Measurements from ENCODE around the gene MYOCD. TPM values are rescaled to one million over a fixed set of nuclear protein-coding genes. Genes with fewer than 3 reads are reported as not detected.

Gene MYOCD
- total RNA-seq, 1 donor from 2014 or later, result not detected

- no peaks in the 10 kb centered on the region for H3K36me3 Mint-ChIP-seq (ENCODE audit: low read depth)
- no peaks in the 10 kb centered on the region for H3K9me3 Mint-ChIP-seq
- peaks cover 29% of the 10 kb centered on the region for H3K27me3 Mint-ChIP-seq
- intact Hi-C loops (cut with micrococcal nuclease), result no loop called here
- DNase-seq, result no peak
- no peaks in the 10 kb centered on the region for H3K4me1 Mint-ChIP-seq
- H3K4me3 Mint-ChIP-seq, result no peak overlapping the region
- H3K27ac Mint-ChIP-seq, result no peak overlapping the region
Observed at GRCh38 chr17:12664252-12664651, 1.4 kb upstream of the MYOCD start.

GRCh38 chr17:12664894-12665262 is 812 bp upstream of the MYOCD start:
- peaks cover 29% of the 10 kb centered on the region for H3K27me3 Mint-ChIP-seq
- no peak overlapping the region for H3K4me3 Mint-ChIP-seq
- no peak overlapping the region for H3K27ac Mint-ChIP-seq
- DNase-seq, result no peak
- H3K4me1 Mint-ChIP-seq, result no peaks in the 10 kb centered on the region
- no peaks in the 10 kb centered on the region for H3K36me3 Mint-ChIP-seq (ENCODE audit: low read depth)
- intact Hi-C loops (cut with micrococcal nuclease), result no loop called here
- H3K9me3 Mint-ChIP-seq, result no peaks in the 10 kb centered on the region

DNA sequence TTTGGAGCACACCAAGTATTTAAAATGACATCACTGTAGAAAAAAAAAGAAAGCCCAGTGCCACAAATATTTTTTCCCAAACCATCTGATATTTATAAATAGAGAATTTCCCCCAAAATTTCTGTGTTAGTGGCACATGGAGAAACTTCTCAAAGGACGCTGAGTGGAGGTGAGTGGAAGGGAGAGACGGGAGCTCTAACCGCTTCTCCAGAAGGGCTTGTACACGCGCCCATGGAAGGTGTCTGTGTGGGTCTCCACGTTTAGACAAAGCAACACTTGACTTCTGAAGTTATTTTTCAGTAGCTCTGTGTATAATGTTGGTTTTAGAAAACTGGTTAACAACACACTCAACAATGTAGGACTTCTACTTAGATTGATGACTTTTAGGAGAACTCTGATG is 1.0 kb downstream of the MYOCD start:
- Mint-ChIP-seq H3K4me3 (no peak overlapping the region), H3K27ac (no peak overlapping the region), H3K36me3 (ENCODE audit: low read depth) (no peaks in the 10 kb centered on the region), H3K4me1 (no peaks in the 10 kb centered on the region), H3K9me3 (no peaks in the 10 kb centered on the region), H3K27me3 (peaks cover 29% of the 10 kb centered on the region)
- no peak for DNase-seq
- intact Hi-C loops (cut with micrococcal nuclease), result no loop called here

GRCh38 chr17:12667299-12667958 is 1.7 kb downstream of the MYOCD start:
- H3K4me3 Mint-ChIP-seq, result no peak overlapping the region
- peaks cover 29% of the 10 kb centered on the region for H3K27me3 Mint-ChIP-seq
- H3K4me1 Mint-ChIP-seq, result no peaks in the 10 kb centered on the region
- H3K9me3 Mint-ChIP-seq, result no peaks in the 10 kb centered on the region
- DNase-seq, result no peak
- no peaks in the 10 kb centered on the region for H3K36me3 Mint-ChIP-seq (ENCODE audit: low read depth)
- intact Hi-C loops (cut with micrococcal nuclease), result no loop called here
- H3K27ac Mint-ChIP-seq, result no peak overlapping the region

DNA sequence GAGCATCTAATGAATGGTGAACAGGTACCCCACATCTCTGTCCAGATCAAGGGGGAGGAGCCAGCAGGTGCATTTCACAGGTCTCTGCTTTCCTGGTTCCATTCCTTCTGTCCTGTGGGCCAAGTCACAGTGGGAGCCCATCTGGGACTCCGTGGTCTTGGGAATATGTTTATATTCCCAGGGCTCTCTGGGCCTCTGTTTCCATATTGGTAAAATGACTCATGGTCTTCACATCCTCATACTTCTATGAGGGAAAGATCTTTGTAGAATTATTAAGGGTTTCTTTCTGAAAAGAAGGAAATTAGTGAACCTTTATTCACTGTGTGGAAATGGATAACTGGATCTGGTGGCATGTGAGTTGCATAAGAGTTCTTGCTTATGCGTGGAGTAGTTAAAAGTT is 6.2 kb downstream of the MYOCD start:
- H3K9me3 Mint-ChIP-seq, result no peaks in the 10 kb centered on the region
- H3K4me3 Mint-ChIP-seq, result no peak overlapping the region
- H3K27me3 Mint-ChIP-seq, result peaks cover 2% of the 10 kb centered on the region
- intact Hi-C loops (cut with micrococcal nuclease), result no loop called here
- H3K27ac Mint-ChIP-seq, result no peak overlapping the region
- DNase-seq, result no peak
- H3K36me3 Mint-ChIP-seq (ENCODE audit: low read depth), result no peaks in the 10 kb centered on the region
- H3K4me1 Mint-ChIP-seq, result no peaks in the 10 kb centered on the region

DNA sequence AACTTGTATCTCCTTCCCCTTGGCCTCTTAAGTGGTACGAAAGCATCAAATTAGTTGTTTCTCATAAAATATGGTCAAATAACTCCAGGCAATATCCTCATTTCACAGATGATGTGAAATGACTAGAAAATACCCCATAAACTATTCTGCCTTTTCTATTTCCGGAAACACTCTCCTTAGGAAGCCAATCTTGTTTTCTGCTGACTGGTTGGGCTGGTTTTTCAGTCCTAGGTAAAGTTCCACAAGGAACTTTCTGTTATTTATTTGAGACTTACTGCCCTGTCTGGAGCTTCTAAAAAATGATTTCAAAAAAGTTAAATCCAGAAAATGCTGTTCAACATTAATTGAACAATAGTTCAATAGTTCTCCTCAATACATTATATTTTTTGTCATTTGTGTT is 7.3 kb downstream of the MYOCD start:
- H3K4me3 Mint-ChIP-seq, result no peak overlapping the region
- intact Hi-C loops (cut with micrococcal nuclease), result no loop called here

DNA sequence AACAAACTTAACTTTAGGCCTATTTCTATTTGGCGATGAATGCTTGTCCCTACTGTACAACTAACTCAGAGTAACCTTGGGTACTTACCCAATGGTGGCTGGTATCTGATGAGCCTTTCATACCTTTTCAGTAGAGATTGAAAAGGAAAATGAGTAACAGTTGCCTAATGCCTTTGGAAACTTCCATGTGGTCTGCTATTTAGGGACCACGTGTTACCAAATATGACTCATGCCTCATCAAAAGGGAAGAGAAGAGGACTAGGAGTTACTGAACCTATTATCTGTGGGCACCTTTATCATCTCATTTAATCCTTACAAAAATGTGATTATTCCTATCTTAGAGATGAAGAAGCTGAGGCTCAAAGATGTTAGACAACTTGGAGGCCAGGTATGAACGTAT is 8.1 kb downstream of the MYOCD start:
- no peaks in the 10 kb centered on the region for H3K4me1 Mint-ChIP-seq
- intact Hi-C loops (cut with micrococcal nuclease), result no loop called here
- no peaks in the 10 kb centered on the region for H3K27me3 Mint-ChIP-seq
- no peak overlapping the region for H3K4me3 Mint-ChIP-seq
- H3K9me3 Mint-ChIP-seq, result no peaks in the 10 kb centered on the region
- no peak for DNase-seq
- no peaks in the 10 kb centered on the region for H3K36me3 Mint-ChIP-seq (ENCODE audit: low read depth)
- no peak overlapping the region for H3K27ac Mint-ChIP-seq

More for the DNA sequence above, 7.3 kb downstream of the MYOCD start:
- H3K4me1 Mint-ChIP-seq, result no peaks in the 10 kb centered on the region
- no peak overlapping the region for H3K27ac Mint-ChIP-seq
- H3K9me3 Mint-ChIP-seq, result no peaks in the 10 kb centered on the region
- no peaks in the 10 kb centered on the region for H3K27me3 Mint-ChIP-seq
- no peaks in the 10 kb centered on the region for H3K36me3 Mint-ChIP-seq (ENCODE audit: low read depth)
- DNase-seq, result no peak

- H3K9me3 Mint-ChIP-seq, result peaks cover 4% of the 10 kb centered on the region
- intact Hi-C loops (cut with micrococcal nuclease), result no loop called here
- no peak overlapping the region for H3K27ac Mint-ChIP-seq
- no peaks in the 10 kb centered on the region for H3K4me1 Mint-ChIP-seq
- DNase-seq, result no peak
- H3K27me3 Mint-ChIP-seq, result no peaks in the 10 kb centered on the region
- H3K4me3 Mint-ChIP-seq, result no peak overlapping the region
- H3K36me3 Mint-ChIP-seq (ENCODE audit: low read depth), result no peaks in the 10 kb centered on the region
Observed at GRCh38 chr17:12680407-12680897, 14.8 kb downstream of the MYOCD start.

GRCh38 chr17:12680993-12681392 is 15.3 kb downstream of the MYOCD start:
- Mint-ChIP-seq H3K27me3 (no peaks in the 10 kb centered on the region), H3K9me3 (peaks cover 4% of the 10 kb centered on the region), H3K36me3 (ENCODE audit: low read depth) (no peaks in the 10 kb centered on the region), H3K4me3 (no peak overlapping the region), H3K27ac (no peak overlapping the region), H3K4me1 (no peaks in the 10 kb centered on the region)
- intact Hi-C loops (cut with micrococcal nuclease), result no loop called here
- DNase-seq, result no peak

- no peak overlapping the region for H3K27ac Mint-ChIP-seq
- peaks cover 4% of the 10 kb centered on the region for H3K9me3 Mint-ChIP-seq
- no peaks in the 10 kb centered on the region for H3K4me1 Mint-ChIP-seq
- intact Hi-C loops (cut with micrococcal nuclease), result no loop called here
- no peaks in the 10 kb centered on the region for H3K36me3 Mint-ChIP-seq (ENCODE audit: low read depth)
- H3K27me3 Mint-ChIP-seq, result no peaks in the 10 kb centered on the region
- DNase-seq, result no peak
- no peak overlapping the region for H3K4me3 Mint-ChIP-seq
Observed at GRCh38 chr17:12683299-12683698, 17.6 kb downstream of the MYOCD start.

DNA sequence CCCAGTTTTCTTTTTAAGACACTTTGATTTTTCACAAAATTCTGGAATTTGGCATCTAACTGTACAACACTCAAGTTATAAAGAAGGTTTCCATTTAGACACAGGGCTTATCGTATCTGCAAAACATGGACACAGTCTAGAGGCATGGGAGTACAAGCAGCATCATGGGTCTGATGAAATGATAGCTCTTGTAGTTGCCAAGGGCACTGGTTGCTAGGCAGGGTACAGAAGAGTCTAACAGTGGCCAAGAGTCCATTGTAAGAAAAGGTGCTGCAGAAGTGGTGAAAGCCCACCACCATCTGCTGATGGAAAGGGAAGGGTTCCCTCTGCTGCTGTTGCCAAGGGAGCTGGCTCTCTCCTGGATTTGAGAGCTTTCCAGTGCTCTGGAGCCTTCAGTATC is 20.8 kb downstream of the MYOCD start:
- no peak overlapping the region for H3K4me3 Mint-ChIP-seq
- no peak for DNase-seq
- H3K27me3 Mint-ChIP-seq, result no peaks in the 10 kb centered on the region
- H3K36me3 Mint-ChIP-seq (ENCODE audit: low read depth), result no peaks in the 10 kb centered on the region
- peaks cover 11% of the 10 kb centered on the region for H3K9me3 Mint-ChIP-seq
- no peaks in the 10 kb centered on the region for H3K4me1 Mint-ChIP-seq
- no peak overlapping the region for H3K27ac Mint-ChIP-seq
- intact Hi-C loops (cut with micrococcal nuclease), result no loop called here

DNA sequence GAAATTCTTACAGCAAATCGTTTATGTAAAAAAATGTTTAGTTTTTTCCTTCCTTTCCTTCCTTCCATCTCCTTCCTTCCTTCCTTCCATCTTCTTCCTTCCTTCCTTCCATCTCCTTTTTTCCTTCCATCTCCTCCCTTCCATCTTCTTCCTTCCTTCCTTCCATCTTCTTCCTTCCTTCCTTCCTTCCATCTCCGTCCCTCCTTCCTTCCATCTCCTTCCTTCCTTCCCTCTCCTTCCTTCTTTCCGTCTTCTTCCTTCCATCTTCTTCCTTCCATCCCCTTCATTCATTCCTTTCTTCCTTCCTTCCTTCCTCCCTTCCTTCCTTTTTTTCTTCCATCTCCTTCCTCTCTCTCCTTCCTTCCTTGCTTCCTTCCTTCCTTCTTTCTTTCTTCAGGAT is 22.7 kb downstream of the MYOCD start:
- Mint-ChIP-seq H3K36me3 (ENCODE audit: low read depth) (no peaks in the 10 kb centered on the region), H3K27me3 (no peaks in the 10 kb centered on the region), H3K9me3 (peaks cover 11% of the 10 kb centered on the region), H3K4me3 (no peak overlapping the region), H3K4me1 (no peaks in the 10 kb centered on the region), H3K27ac (no peak overlapping the region)
- intact Hi-C loops (cut with micrococcal nuclease), result no loop called here
- DNase-seq, result no peak

DNA sequence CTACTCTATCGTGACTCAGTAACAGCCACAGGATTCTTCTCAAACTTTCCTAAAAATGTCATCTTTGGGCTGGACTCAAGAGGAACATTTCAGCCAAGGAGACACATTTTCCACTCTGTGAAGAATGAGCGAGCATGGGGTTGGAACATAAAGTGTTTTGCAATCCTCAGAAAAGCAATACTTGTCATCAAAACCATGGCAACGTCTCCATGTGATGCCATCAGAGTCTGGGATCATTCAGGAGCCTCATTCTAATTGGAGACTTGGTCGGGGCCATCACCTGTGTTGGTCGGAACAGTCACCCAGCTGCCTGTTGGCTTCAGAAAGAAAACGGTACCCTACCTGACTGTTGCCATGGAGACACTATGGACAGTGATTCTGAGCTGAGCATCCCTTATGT is 25.5 kb downstream of the MYOCD start:
- intact Hi-C loops (cut with micrococcal nuclease), result no loop called here
- H3K27ac Mint-ChIP-seq, result no peak overlapping the region
- H3K9me3 Mint-ChIP-seq, result peaks cover 11% of the 10 kb centered on the region
- H3K36me3 Mint-ChIP-seq (ENCODE audit: low read depth), result no peaks in the 10 kb centered on the region
- no peak for DNase-seq
- no peaks in the 10 kb centered on the region for H3K4me1 Mint-ChIP-seq
- H3K4me3 Mint-ChIP-seq, result no peak overlapping the region
- H3K27me3 Mint-ChIP-seq, result no peaks in the 10 kb centered on the region

- H3K4me3 Mint-ChIP-seq, result no peak overlapping the region
- DNase-seq, result no peak
- no peaks in the 10 kb centered on the region for H3K36me3 Mint-ChIP-seq (ENCODE audit: low read depth)
- intact Hi-C loops (cut with micrococcal nuclease), result no loop called here
- H3K4me1 Mint-ChIP-seq, result no peaks in the 10 kb centered on the region
- no peak overlapping the region for H3K27ac Mint-ChIP-seq
- H3K27me3 Mint-ChIP-seq, result no peaks in the 10 kb centered on the region
- peaks cover 8% of the 10 kb centered on the region for H3K9me3 Mint-ChIP-seq
Observed at GRCh38 chr17:12693640-12694039, 27.9 kb downstream of the MYOCD start.

- no peak for DNase-seq
- intact Hi-C loops (cut with micrococcal nuclease), result no loop called here
- H3K4me1 Mint-ChIP-seq, result no peaks in the 10 kb centered on the region
- H3K27ac Mint-ChIP-seq, result no peak overlapping the region
- H3K27me3 Mint-ChIP-seq, result no peaks in the 10 kb centered on the region
- H3K36me3 Mint-ChIP-seq (ENCODE audit: low read depth), result no peaks in the 10 kb centered on the region
- no peaks in the 10 kb centered on the region for H3K9me3 Mint-ChIP-seq
- H3K4me3 Mint-ChIP-seq, result no peak overlapping the region
Observed at GRCh38 chr17:12706070-12706469, 40.4 kb downstream of the MYOCD start.

All from activated CD4-positive, alpha-beta T cell treated with anti-CD3 and anti-CD28 coated beads, Interleukin-2, amount 10 ng/mL, durations not matched to agents 24 days and 14 days (primary cell).